Stomach (tissue), 9 donors: ENCODE measurements around the gene CGB2. TPM values are rescaled to one million over a fixed set of nuclear protein-coding genes. Genes with fewer than 3 reads are reported as not detected.
"Not testable (repeated sequence)": the region's sequence is repeated elsewhere in the genome, so short reads cannot be mapped to it uniquely, and the experiment has no call there.

Source experiments
- DNase-seq, 2 donors: peaks; one replicate each; pipeline versions ENCODE4 v3.0.0 to v3.0.0-alpha.2; 2013 to 2019
- H3K27ac ChIP-seq, 5 donors: fragments of 200-600 bp in 4 of 5; sonication (generic) in 4 of 5; one replicate each; pipeline ENCODE4 v1.5.1; 2013 to 2019; ENCODE audit warnings: mild to moderate bottlenecking in 1 of 5, moderate library complexity in 1 of 5
- H3K27me3 ChIP-seq, 3 donors: fragments of 200-600 bp; sonication (generic); one replicate each; pipeline ENCODE4 v1.5.1; 2017 to 2019; ENCODE audit warnings: mixed run types in 1 of 3
- H3K36me3 ChIP-seq, 4 donors: fragments of 200-600 bp; sonication (generic); 1 replicate in 3 of 4; 2 replicates in 1 of 4; pipeline ENCODE4 v1.5.1; 2016 to 2019
- H3K4me1 ChIP-seq, 4 donors: fragments of 200-600 bp; sonication (generic); one replicate each; pipeline ENCODE4 v1.5.1; 2016 to 2019
- H3K4me3 ChIP-seq, 4 donors: fragments of 200-600 bp; sonication (generic) in 3 of 4; one replicate each; pipeline ENCODE4 v1.5.1; 2016 to 2019; ENCODE audit warnings: mild to moderate bottlenecking in 1 of 4
- H3K9me3 ChIP-seq, 4 donors: fragments of 200-600 bp; sonication (generic); one replicate each; pipeline ENCODE4 v1.5.1; 2016 to 2019
- EP300 ChIP-seq: sonication (generic); formaldehyde crosslinking; IDR thresholded peaks from one replicate; pipeline ENCODE4 v1.6.1; 2017; ENCODE audit warnings: antibody characterized with exemption
- POLR2A ChIP-seq, 4 donors: fragments of 450-650 bp; IDR thresholded peaks; one replicate each; pipeline ENCODE4 v1.6.1; 2016; ENCODE audit warnings: antibody characterized with exemption in 4 of 4, control low read depth in 2 of 4, mild to moderate bottlenecking in 1 of 4, moderate library complexity in 1 of 4
- POLR2AphosphoS5 ChIP-seq, 3 donors: sonication (generic); formaldehyde crosslinking; IDR thresholded peaks; one replicate each; pipeline ENCODE4 v1.6.1; 2016; ENCODE audit warnings: antibody characterized with exemption in 3 of 3
- WGBS, 5 donors: extraction: QIAGEN DNeasy Blood & Tissue Kit in 3 of 5; methylation state at CpG; one replicate each; pipeline versions ENCODE4 v1.1.5 to v1.1.7; 2013 to 2018; 5-methylcytosine and 5-hydroxymethylcytosine counted together
- intact Hi-C: fragments of 100-400 bp; cut with DNase I; formaldehyde crosslinking; loops from one replicate; pipeline ENCODE4 v1.15.1; 2023; ENCODE audit warnings: low total_unique reads
- polyA plus RNA-seq, 3 donors: library from polyadenylated mRNA; stranded (reverse); fragments of 200-250 nt; gene quantifications; one replicate each; pipeline ENCODE4 v1.2.3, GENCODE V29; 2013
- total RNA-seq, 5 donors: library from RNA; depleted of rRNA; stranded (reverse); fragments of >200 nt; gene quantifications; one replicate each; pipeline versions ENCODE4 v1.1.0 to v1.2.3, GENCODE V29; 2014 to 2016
- TF ChIP-seq, protein P1 (sequence below), 7 experiments: fragments of 450-650 bp in 4 of 7; fragments of 200-600 bp in 3 of 7; sonication (generic) in 3 of 7; IDR thresholded peaks; one replicate each; pipeline ENCODE4 v1.5.1; 2016 to 2019; ENCODE audit warnings: antibody characterized with exemption in 7 of 7, control low read depth in 2 of 7, mild to moderate bottlenecking in 1 of 7
- donor health status: healthy with polysubstance abuse.
- donor health status: Bipolar disorder and iron deficiency.
- donor health status: healthy.

Gene CGB2
- total and polyA plus RNA-seq, 8 donors: not detected

GRCh38 chr19:49017666-49018351 lies 13.9 kb upstream of the CGB2 start:
- Histone ChIP-seq H3K9me3 (no peaks in the 10 kb centered on the region), H3K27me3 (peaks cover 0 to 46% (median 15%) of the 10 kb centered on the region in 3 donors), H3K27ac (peak overlapping the region in 1 of 5 donors; percentile 32), H3K4me3 (peak overlapping the region; percentile 49 to 62 (median 50)), H3K4me1 (peaks cover 22 to 27% (median 25%) of the 10 kb centered on the region in 4 donors), H3K36me3 (peaks cover 0 to 38% (median 36%) of the 10 kb centered on the region in 4 donors)
- TF ChIP-seq POLR2A (IDR thresholded peaks at IDR 0.05) (no peak), POLR2AphosphoS5 (IDR thresholded peaks at IDR 0.05) (peak in 1 of 3 donors; percentile 6)
- TF ChIP-seq, protein P1, sequence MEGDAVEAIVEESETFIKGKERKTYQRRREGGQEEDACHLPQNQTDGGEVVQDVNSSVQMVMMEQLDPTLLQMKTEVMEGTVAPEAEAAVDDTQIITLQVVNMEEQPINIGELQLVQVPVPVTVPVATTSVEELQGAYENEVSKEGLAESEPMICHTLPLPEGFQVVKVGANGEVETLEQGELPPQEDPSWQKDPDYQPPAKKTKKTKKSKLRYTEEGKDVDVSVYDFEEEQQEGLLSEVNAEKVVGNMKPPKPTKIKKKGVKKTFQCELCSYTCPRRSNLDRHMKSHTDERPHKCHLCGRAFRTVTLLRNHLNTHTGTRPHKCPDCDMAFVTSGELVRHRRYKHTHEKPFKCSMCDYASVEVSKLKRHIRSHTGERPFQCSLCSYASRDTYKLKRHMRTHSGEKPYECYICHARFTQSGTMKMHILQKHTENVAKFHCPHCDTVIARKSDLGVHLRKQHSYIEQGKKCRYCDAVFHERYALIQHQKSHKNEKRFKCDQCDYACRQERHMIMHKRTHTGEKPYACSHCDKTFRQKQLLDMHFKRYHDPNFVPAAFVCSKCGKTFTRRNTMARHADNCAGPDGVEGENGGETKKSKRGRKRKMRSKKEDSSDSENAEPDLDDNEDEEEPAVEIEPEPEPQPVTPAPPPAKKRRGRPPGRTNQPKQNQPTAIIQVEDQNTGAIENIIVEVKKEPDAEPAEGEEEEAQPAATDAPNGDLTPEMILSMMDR (IDR thresholded peaks at IDR 0.05): peak in 2 of 7 experiments; percentile 34 to 41
- DNase-seq: peak; percentile 53 to 82
- WGBS, 5 donors: 0 to 1% (median 1%) methylated on average over 14 to 62 of the region's 62 CpGs
- intact Hi-C loops: no loop called here

- WGBS, 5 donors: 2 to 14% (median 5%) methylated on average over 27 to 50 of the region's 50 CpGs
- peaks cover 0 to 46% (median 15%) of the 10 kb centered on the region in 3 donors for H3K27me3 ChIP-seq
- H3K9me3 ChIP-seq, H3K27ac ChIP-seq, intact Hi-C loops: not testable (repeated sequence)
- DNase-seq: peak in 1 of 2 donors; percentile 48
- peaks cover 0 to 30% (median 29%) of the 10 kb centered on the region in 4 donors for H3K36me3 ChIP-seq
- H3K4me1 ChIP-seq: peaks cover 22 to 27% (median 25%) of the 10 kb centered on the region in 4 donors
- peak overlapping the region; percentile 49 to 62 (median 50) for H3K4me3 ChIP-seq
Measured at GRCh38 chr19:49018388-49019241, 13.1 kb upstream of the CGB2 start.

DNA sequence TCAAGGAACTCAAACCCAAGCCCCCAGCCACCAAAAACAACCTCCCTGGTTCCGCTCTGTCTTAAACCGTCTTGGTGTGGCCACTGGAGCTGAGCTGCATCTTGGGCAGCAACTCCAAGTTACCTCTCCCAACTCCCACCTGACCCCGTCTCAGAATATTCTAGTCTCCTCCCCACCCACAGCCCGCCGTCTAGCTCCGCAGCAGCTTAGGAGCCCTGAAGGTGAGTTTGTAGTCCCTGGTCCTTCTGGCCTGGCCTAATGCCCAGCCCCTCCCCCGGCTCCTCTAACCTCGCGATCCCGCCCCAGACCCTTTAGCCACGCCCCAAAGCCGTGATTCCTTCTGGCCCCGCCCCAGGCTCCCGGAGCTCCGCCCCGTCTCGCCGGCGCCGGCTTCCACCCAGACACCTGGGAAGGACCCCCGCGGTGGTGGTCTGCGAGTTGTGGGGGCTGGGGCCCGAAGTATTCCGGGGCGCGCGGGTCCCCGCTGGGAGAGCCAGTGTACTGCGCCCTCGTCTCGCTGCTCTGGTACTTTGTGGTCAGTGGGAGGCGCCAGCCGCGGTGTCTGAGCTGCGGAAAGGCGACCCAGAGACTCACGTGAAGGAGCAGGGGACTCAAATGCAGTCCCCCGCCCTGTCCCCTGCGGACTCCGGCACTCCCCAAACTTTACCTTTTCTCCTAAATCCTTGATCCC lies 12.3 kb upstream of the CGB2 start:
- TF ChIP-seq POLR2A (IDR thresholded peaks at IDR 0.05) (no peak), POLR2AphosphoS5 (IDR thresholded peaks at IDR 0.05) (no peak), EP300 (no peak)
- TF ChIP-seq, protein P1 (IDR thresholded peaks at IDR 0.05): no peak
- Histone ChIP-seq H3K27me3 (peaks cover 0 to 46% (median 15%) of the 10 kb centered on the region in 3 donors), H3K9me3 (no peaks in the 10 kb centered on the region), H3K36me3 (peaks cover 0 to 22% (median 21%) of the 10 kb centered on the region in 4 donors), H3K4me3 (peak overlapping the region; percentile 49 to 62 (median 50)), H3K4me1 (peaks cover 22 to 27% (median 25%) of the 10 kb centered on the region in 4 donors), H3K27ac (no peak overlapping the region)
- WGBS, 5 donors: 8 to 23% (median 11%) methylated on average over 14 to 41 of the region's 41 CpGs
- DNase-seq: peak; percentile 71 to 83
- intact Hi-C loops: no loop called here

DNA sequence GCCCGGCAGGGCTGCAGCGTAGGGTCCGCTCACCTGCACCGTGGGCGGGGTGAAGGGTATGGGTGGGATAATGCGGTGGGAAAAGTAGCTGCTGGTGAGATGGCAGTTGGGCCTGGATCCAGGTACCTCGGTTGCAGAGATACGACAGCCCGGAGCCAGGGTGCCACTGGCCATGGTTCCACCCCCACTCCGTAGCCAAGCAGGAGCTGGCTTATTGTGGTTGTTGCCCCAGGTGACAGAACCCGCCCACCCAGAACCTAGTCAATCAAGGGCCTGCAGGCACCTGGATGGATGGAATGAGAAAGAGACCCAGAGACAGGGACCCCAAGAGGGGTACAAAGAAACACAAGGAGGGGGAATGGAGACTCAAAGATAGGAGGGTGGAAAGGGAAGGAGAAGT lies 11.3 kb upstream of the CGB2 start:
- intact Hi-C loops: no loop called here
- Histone ChIP-seq H3K27ac (no peak overlapping the region), H3K4me1 (peaks cover 22 to 27% (median 25%) of the 10 kb centered on the region in 4 donors), H3K27me3 (peaks cover 0 to 46% (median 15%) of the 10 kb centered on the region in 3 donors), H3K4me3 (no peak overlapping the region), H3K36me3 (peaks cover 0 to 13% (median 12%) of the 10 kb centered on the region in 4 donors), H3K9me3 (no peaks in the 10 kb centered on the region)
- TF ChIP-seq, protein P1 (IDR thresholded peaks at IDR 0.05): no peak
- no peak for TF ChIP-seq POLR2AphosphoS5 (IDR thresholded peaks at IDR 0.05)
- TF ChIP-seq EP300: no peak
- no peak for TF ChIP-seq POLR2A (IDR thresholded peaks at IDR 0.05)
- 47 to 64% (median 50%) methylated on average over 11 of the region's 11 CpGs for WGBS, 5 donors
- peak in 1 of 2 donors; percentile 31 for DNase-seq
